IMR-90 (cell line): ENCODE results near the gene PPM1L. TPM values are rescaled to one million over a fixed set of nuclear protein-coding genes. Genes with fewer than 3 reads are reported as not detected.

ENCODE experiments used
- ATAC-seq: fragments of 200-7000 bp; cut with Tn5 transposase; 2 replicates; pipeline ENCODE4 v1.9.1; 2020; ENCODE audit warnings: low read depth, mild to moderate bottlenecking, moderate library complexity
- BruUV-seq: library from RNA; stranded (reverse); fragments of 400-500 nt; replicated peaks from 2 replicates; lab custom pipeline; 2021; lab: Mats Ljungman, UMichigan
- CTCF ChIA-PET: fragments of 300-600 bp; formaldehyde crosslinking; extraction: SDS; loops from one replicate; lab custom pipeline; 2021; ENCODE audit warnings: antibody characterized with exemption; lab: Yijun Ruan, JAX
- POLR2A ChIA-PET: fragments of 300-600 bp; sonication (Branson Sonifier 250); formaldehyde crosslinking; loops from one replicate; lab custom pipeline; 2022; ENCODE audit warnings: antibody characterized with exemption; ENCODE audit not compliant: unreplicated experiment; lab: Charles Lee
- DNase-seq: peaks from one replicate; pipeline ENCODE4 v3.0.0; 2013
- H2AFZ ChIP-seq: replicated peaks from 2 replicates; pipeline ENCODE3; 2013; ENCODE audit warnings: low read length, mild to moderate bottlenecking; ENCODE audit not compliant: poor library complexity
- H2AK5ac ChIP-seq: 2 replicates; pipeline ENCODE4 v1.6.1; 2013; ENCODE audit warnings: low read depth, low read length, inconsistent platforms
- H2AK9ac ChIP-seq: replicated peaks from 2 replicates; pipeline ENCODE3; 2013; ENCODE audit warnings: mild to moderate bottlenecking, low read depth, low read length, moderate library complexity; ENCODE audit not compliant: poor library complexity
- H2BK120ac ChIP-seq: 2 replicates; pipeline ENCODE4 v1.6.1; 2013; ENCODE audit warnings: low read depth, low read length, inconsistent platforms
- H2BK15ac ChIP-seq: 3 replicates; pipeline ENCODE4 v1.6.1; 2013; ENCODE audit warnings: low read depth, low read length, inconsistent platforms
- H2BK20ac ChIP-seq: 2 replicates; pipeline ENCODE4 v1.6.1; 2013; ENCODE audit warnings: low read depth, mild to moderate bottlenecking, inconsistent platforms, low read length, moderate library complexity
- H2BK5ac ChIP-seq: 2 replicates; pipeline ENCODE4 v1.6.1; 2013; ENCODE audit warnings: mild to moderate bottlenecking, low read depth, low read length, inconsistent platforms; ENCODE audit not compliant: poor library complexity, severe bottlenecking
- H3K14ac ChIP-seq: replicated peaks from 2 replicates; pipeline ENCODE4 v1.6.1; 2013; ENCODE audit warnings: low read depth, low read length, inconsistent platforms
- H3K18ac ChIP-seq: 2 replicates; pipeline ENCODE4 v1.6.1; 2013; ENCODE audit warnings: low read depth, low read length, control low read depth
- H3K23ac ChIP-seq: 2 replicates; pipeline ENCODE4 v1.6.1; 2013; ENCODE audit warnings: low read depth, low read length, inconsistent platforms
- H3K27ac ChIP-seq: 2 replicates; pipeline ENCODE4 v1.5.1; 2013; ENCODE audit warnings: mild to moderate bottlenecking, control low read depth, low read length; ENCODE audit not compliant: insufficient read depth
- H3K27me3 ChIP-seq: 2 replicates; pipeline ENCODE4 v1.6.1; 2013; ENCODE audit warnings: low read length; ENCODE audit not compliant: control insufficient read depth, insufficient read depth
- H3K36me3 ChIP-seq: 2 replicates; pipeline ENCODE4 v1.6.1; 2013; ENCODE audit warnings: low read length, mixed read lengths; ENCODE audit not compliant: control insufficient read depth, insufficient read depth
- H3K4ac ChIP-seq: 2 replicates; pipeline ENCODE4 v1.6.1; 2013; ENCODE audit warnings: low read depth, low read length, inconsistent platforms
- H3K4me1 ChIP-seq: 2 replicates; pipeline ENCODE4 v1.6.1; 2013; ENCODE audit warnings: low read length, mixed read lengths; ENCODE audit not compliant: control insufficient read depth, insufficient read depth
- H3K4me2 ChIP-seq: 2 replicates; pipeline ENCODE4 v1.6.1; 2013; ENCODE audit warnings: low read depth, mild to moderate bottlenecking, control low read depth, low read length, moderate library complexity
- H3K4me3 ChIP-seq: 2 replicates; pipeline ENCODE4 v1.5.1; 2013; ENCODE audit warnings: low read depth, mild to moderate bottlenecking, control low read depth, low read length, moderate library complexity; ENCODE audit not compliant: insufficient read depth
- H3K56ac ChIP-seq: 2 replicates; pipeline ENCODE4 v1.6.1; 2013; ENCODE audit warnings: low read length, inconsistent platforms; ENCODE audit not compliant: insufficient read depth; ENCODE audit errors: extremely low read depth
- H3K79me1 ChIP-seq, 2 experiments: 2 replicates each; pipeline ENCODE4 v1.6.1; 2013; ENCODE audit warnings: low read length in 2 of 2, inconsistent platforms in 1 of 2, low read depth in 1 of 2
- H3K9ac ChIP-seq: 2 replicates; pipeline ENCODE4 v1.6.1; 2013; ENCODE audit warnings: low read depth, low read length, control low read depth
- H3K9me1 ChIP-seq: 2 replicates; pipeline ENCODE4 v1.6.1; 2013; ENCODE audit warnings: low read length, inconsistent platforms; ENCODE audit not compliant: insufficient read depth
- H3K9me3 ChIP-seq: 2 replicates; pipeline ENCODE4 v1.6.1; 2013; ENCODE audit warnings: low read length; ENCODE audit not compliant: control insufficient read depth, insufficient read depth
- H4K20me1 ChIP-seq: 2 replicates; pipeline ENCODE4 v1.6.1; 2013; ENCODE audit warnings: low read length, inconsistent platforms; ENCODE audit not compliant: insufficient read depth
- H4K5ac ChIP-seq: 2 replicates; pipeline ENCODE4 v1.6.1; 2013; ENCODE audit warnings: mild to moderate bottlenecking, low read depth, low read length, control low read depth
- H4K8ac ChIP-seq, 2 experiments: 2 replicates each; pipeline ENCODE4 v1.6.1; 2013; ENCODE audit warnings: low read depth in 2 of 2, low read length in 2 of 2, control low read depth in 1 of 2, inconsistent platforms in 1 of 2
- H4K91ac ChIP-seq: 2 replicates; pipeline ENCODE4 v1.6.1; 2013; ENCODE audit warnings: low read depth, low read length, inconsistent platforms; ENCODE audit not compliant: insufficient read depth
- BHLHE40 ChIP-seq: fragments of 150-350 bp; IDR thresholded peaks from 2 replicates; pipeline ENCODE4 v1.6.1; 2016; ENCODE audit warnings: mild to moderate bottlenecking, low read depth, low read length
- CEBPB ChIP-seq: IDR thresholded peaks from 2 replicates; pipeline ENCODE4 v1.6.1; 2012; ENCODE audit warnings: low read depth, low read length, improper control_type of control experiment
- FOS ChIP-seq: fragments of 150-350 bp; IDR thresholded peaks from 2 replicates; pipeline ENCODE4 v1.6.1; 2016; ENCODE audit warnings: low read depth, low read length
- MAFK ChIP-seq: IDR thresholded peaks from 2 replicates; pipeline ENCODE4 v1.6.1; 2012; ENCODE audit warnings: low read depth, low read length, improper control_type of control experiment
- MAZ ChIP-seq: IDR thresholded peaks from 2 replicates; pipeline ENCODE4 v1.6.1; 2012; ENCODE audit warnings: low read depth, mild to moderate bottlenecking, low read length, improper control_type of control experiment, moderate library complexity, borderline replicate concordance
- NFE2L2 ChIP-seq: fragments of 150-350 bp; IDR thresholded peaks from 2 replicates; pipeline ENCODE4 v1.6.1; 2016; ENCODE audit warnings: low read depth, mild to moderate bottlenecking, low read length
- RCOR1 ChIP-seq: IDR thresholded peaks from 2 replicates; pipeline ENCODE4 v1.6.1; 2012; ENCODE audit warnings: mild to moderate bottlenecking, low read length, improper control_type of control experiment; ENCODE audit not compliant: insufficient replicate concordance
- RFX5 ChIP-seq: IDR thresholded peaks from 2 replicates; pipeline ENCODE4 v1.8.0; 2012; ENCODE audit warnings: low read depth, mild to moderate bottlenecking, low read length, moderate library complexity
- SMC3 ChIP-seq: fragments of 150-350 bp; IDR thresholded peaks from 2 replicates; pipeline ENCODE4 v1.6.1; 2016; ENCODE audit warnings: low read depth, mild to moderate bottlenecking, antibody characterized with exemption, low read length, moderate library complexity
- WGBS, 2 experiments: methylation state at CpG; one replicate each; pipeline versions ENCODE4 v1.1.5 to v1.1.7; 2013; ENCODE audit warnings: missing lambda C conversion rate in 2 of 2; ENCODE audit not compliant: insufficient read length in 1 of 2; ENCODE audit errors: extremely low coverage in 2 of 2; 5-methylcytosine and 5-hydroxymethylcytosine counted together
- dilution Hi-C: fragments of 300-500 bp; cut with HindIII; formaldehyde crosslinking; loops from one replicate; pipeline ENCODE4 v1.14.3; 2018; ENCODE audit warnings: low sequenced_read_pairs; ENCODE audit not compliant: unreplicated experiment
- in situ Hi-C: fragments of 300-500 bp; cut with MboI; formaldehyde crosslinking; loops from 3 replicates; pipeline ENCODE4 v1.14.3; 2019; ENCODE audit warnings: low sequenced_read_pairs, inconsistent platforms, mixed read lengths
- intact Hi-C: fragments of 100-400 bp; cut with micrococcal nuclease; formaldehyde crosslinking; loops from 2 replicates; pipeline ENCODE4 v1.10.0; 2022
- polyA plus RNA-seq, 3 experiments: library from polyadenylated mRNA; depleted of rRNA; stranded (reverse); fragments of >200 nt; gene quantifications; 2 replicates each; pipeline ENCODE4 v1.2.3, GENCODE V29; 2012; ENCODE audit warnings: low replicate concordance in 1 of 3
- total RNA-seq: library from RNA; depleted of rRNA; stranded (reverse); fragments of >200 nt; gene quantifications from 2 replicates; pipeline ENCODE4 v1.2.3, GENCODE V29; 2012
- TF ChIP-seq, protein P1 (sequence below): fragments of 150-350 bp; IDR thresholded peaks from 2 replicates; pipeline ENCODE4 v1.6.1; 2017; ENCODE audit warnings: mild to moderate bottlenecking, antibody characterized with exemption, low read length, low read depth

Gene PPM1L
- total and polyA plus RNA-seq, 2 of the 4 experiments (the other 2 are of a cell fraction) = 0.14 to 0.18 TPM

DNA sequence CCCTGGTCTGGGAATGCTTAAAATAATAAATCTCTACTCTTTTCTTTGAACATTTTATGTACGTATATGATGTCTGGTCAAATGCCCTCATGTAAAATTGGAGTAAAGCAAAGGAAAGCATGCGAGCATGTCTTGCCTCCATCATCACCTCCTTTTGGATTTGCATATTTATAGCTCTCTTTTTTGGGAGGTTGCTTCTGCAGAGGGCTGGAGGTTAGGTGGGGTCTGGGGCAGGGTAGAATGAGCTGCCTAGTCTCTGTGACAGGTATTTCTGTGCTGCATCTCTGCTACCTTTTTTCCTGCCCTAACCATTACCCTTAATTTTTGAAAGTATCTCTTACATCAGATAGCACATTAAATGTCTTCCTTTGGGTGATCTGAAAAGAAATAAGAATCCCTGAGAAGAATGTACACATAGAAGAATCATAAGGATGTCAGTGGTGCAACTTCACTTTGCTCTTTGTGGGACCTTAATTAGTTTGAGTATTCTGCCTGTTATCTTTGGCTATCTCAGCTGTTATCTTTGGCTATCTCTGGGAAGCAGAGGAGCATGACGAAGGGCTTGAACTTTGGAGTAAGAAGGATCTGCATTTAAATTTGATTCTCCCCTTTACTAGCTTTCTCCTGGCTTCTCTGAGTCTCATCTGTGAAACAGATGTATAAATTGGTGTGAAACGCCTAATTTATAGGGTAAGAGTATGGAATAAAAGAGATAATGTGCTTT lies 40.2 kb downstream of the PPM1L start:
- no peaks in the 10 kb centered on the region for H3K4me1 ChIP-seq
- no CpG with 5 or more reads among the region's 4 CpGs for WGBS, 2 experiments

More for the DNA sequence above, 40.2 kb downstream of the PPM1L start:
- DNase-seq (no peak), ATAC-seq (no peak)
- Histone ChIP-seq H3K27me3 (no peaks in the 10 kb centered on the region), H3K14ac (no peak overlapping the region), H4K20me1 (no peaks in the 10 kb centered on the region), H3K4me2 (no peak overlapping the region), H3K4ac (no peak overlapping the region), H2BK120ac (no peak overlapping the region), H4K5ac (no peak overlapping the region), H3K23ac (no peak overlapping the region), H2BK5ac (no peak overlapping the region), H3K79me1 (no peaks in the 10 kb centered on the region), H3K9me3 (no peaks in the 10 kb centered on the region), H2AK9ac (no peak overlapping the region), H3K4me3 (no peak overlapping the region), H3K56ac (no peak overlapping the region), H3K18ac (no peak overlapping the region), H2BK20ac (no peak overlapping the region), H4K91ac (no peak overlapping the region), H3K9me1 (no peaks in the 10 kb centered on the region), H2BK15ac (no peak overlapping the region), H3K9ac (no peak overlapping the region), H3K27ac (no peak overlapping the region), H2AFZ (no peak overlapping the region), H3K36me3 (no peaks in the 10 kb centered on the region), H2AK5ac (no peak overlapping the region), H4K8ac (no peak overlapping the region)
- no TSS peak for BruUV-seq
- TF ChIP-seq BHLHE40 (no peak), RCOR1 (no peak), SMC3 (no peak), FOS (no peak), CEBPB (no peak), RFX5 (no peak), NFE2L2 (no peak), MAZ (no peak), MAFK (no peak)
- TF ChIP-seq, protein P1, sequence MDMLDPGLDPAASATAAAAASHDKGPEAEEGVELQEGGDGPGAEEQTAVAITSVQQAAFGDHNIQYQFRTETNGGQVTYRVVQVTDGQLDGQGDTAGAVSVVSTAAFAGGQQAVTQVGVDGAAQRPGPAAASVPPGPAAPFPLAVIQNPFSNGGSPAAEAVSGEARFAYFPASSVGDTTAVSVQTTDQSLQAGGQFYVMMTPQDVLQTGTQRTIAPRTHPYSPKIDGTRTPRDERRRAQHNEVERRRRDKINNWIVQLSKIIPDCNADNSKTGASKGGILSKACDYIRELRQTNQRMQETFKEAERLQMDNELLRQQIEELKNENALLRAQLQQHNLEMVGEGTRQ = no peak
- ChIA-PET POLR2A (no interaction called here), CTCF (interaction anchor here (0.6 kb wide), 1 partner anchor 510 kb away, joined by 4 read pairs; no protein-coding TSS in a partner anchor)
- dilution Hi-C loops = no loop called here
- in situ Hi-C loops = no loop called here
- intact Hi-C loops = no loop called here
